ENCODE results near the gene MAN1A1.

Gene MAN1A1

GRCh38 chr6:119179842-119180241 lies 169.7 kb downstream of the MAN1A1 start:
- H3K79me2 ChIP-seq (ENCODE audit: low read length) = no peaks in the 10 kb centered on the region
- no peak overlapping the region for H3K4me3 ChIP-seq (ENCODE audit: low read length)
- no peaks in the 10 kb centered on the region for H3K9me3 ChIP-seq (replicated peaks; ENCODE audit: insufficient read depth, low read length)
- no peak for TF ChIP-seq CTCF (IDR thresholded peaks at IDR 0.05; ENCODE audit: low read length)
- no peak for TF ChIP-seq EZH2 (optimal IDR thresholded peaks at IDR 0.05; ENCODE audit: low read depth, low read length)
- no peak for TF ChIP-seq EZH2phosphoT487 (IDR thresholded peaks at IDR 0.05; ENCODE audit: low read length)
- H3F3A ChIP-seq (ENCODE audit: insufficient read depth, low read length) = no peaks in the 10 kb centered on the region
- peaks cover 11% of the 10 kb centered on the region; the same call in 1 of the 2 replicates for H3K36me3 ChIP-seq (replicated peaks; ENCODE audit: insufficient read depth, low read length)
- H3K27me3 ChIP-seq (replicated peaks; ENCODE audit: insufficient read depth, low read length) = no peaks in the 10 kb centered on the region
- 0 out of 2 replicates have a peak, but pooled peaks cover 4% of the 10 kb centered on the region for H3K4me1 ChIP-seq (ENCODE audit: low read length)
- H3K9me2 ChIP-seq (replicated peaks; ENCODE audit: insufficient read depth, low read length) = no peaks in the 10 kb centered on the region
- H3K4me2 ChIP-seq (ENCODE audit: low read depth, low read length) = no peak overlapping the region
- no peak overlapping the region for H3K9ac ChIP-seq (ENCODE audit: low read length)
- H4K20me1 ChIP-seq (ENCODE audit: insufficient read depth, low read length) = no peaks in the 10 kb centered on the region
- H2AFZ ChIP-seq (ENCODE audit: low read length) = no peak overlapping the region
- H3K27ac ChIP-seq (ENCODE audit: low read length) = no peak overlapping the region
- peak; percentile 40 for DNase-seq

- TF ChIP-seq CTCF (IDR thresholded peaks at IDR 0.05; ENCODE audit: low read length) (no peak), EZH2 (optimal IDR thresholded peaks at IDR 0.05; ENCODE audit: low read depth, low read length) (no peak), EZH2phosphoT487 (IDR thresholded peaks at IDR 0.05; ENCODE audit: low read length) (no peak)
- Histone ChIP-seq H3K9ac (ENCODE audit: low read length) (no peak overlapping the region), H3K27me3 (replicated peaks; ENCODE audit: insufficient read depth, low read length) (no peaks in the 10 kb centered on the region), H3K27ac (ENCODE audit: low read length) (no peak overlapping the region), H3K79me2 (ENCODE audit: low read length) (no peaks in the 10 kb centered on the region), H3K36me3 (replicated peaks; ENCODE audit: insufficient read depth, low read length) (peaks cover 11% of the 10 kb centered on the region; the same call in 1 of the 2 replicates), H3K9me2 (replicated peaks; ENCODE audit: insufficient read depth, low read length) (no peaks in the 10 kb centered on the region), H3F3A (ENCODE audit: insufficient read depth, low read length) (no peaks in the 10 kb centered on the region), H4K20me1 (ENCODE audit: insufficient read depth, low read length) (no peaks in the 10 kb centered on the region), H3K4me3 (ENCODE audit: low read length) (no peak overlapping the region), H3K4me2 (ENCODE audit: low read depth, low read length) (no peak overlapping the region), H3K9me3 (replicated peaks; ENCODE audit: insufficient read depth, low read length) (no peaks in the 10 kb centered on the region), H3K4me1 (ENCODE audit: low read length) (0 out of 2 replicates have a peak, but pooled peaks cover 4% of the 10 kb centered on the region), H2AFZ (ENCODE audit: low read length) (no peak overlapping the region)
- DNase-seq = no peak
Measured at GRCh38 chr6:119179062-119179461, 170.5 kb downstream of the MAN1A1 start.

GRCh38 chr6:119176445-119176844 lies 173.1 kb downstream of the MAN1A1 start:
- Histone ChIP-seq H3K9ac (ENCODE audit: low read length) (no peak overlapping the region), H2AFZ (ENCODE audit: low read length) (no peak overlapping the region), H3K36me3 (replicated peaks; ENCODE audit: insufficient read depth, low read length) (peaks cover 11% of the 10 kb centered on the region; the same call in 1 of the 2 replicates), H4K20me1 (ENCODE audit: insufficient read depth, low read length) (no peaks in the 10 kb centered on the region), H3K9me2 (replicated peaks; ENCODE audit: insufficient read depth, low read length) (no peaks in the 10 kb centered on the region), H3F3A (ENCODE audit: insufficient read depth, low read length) (peaks cover 3% of the 10 kb centered on the region; the same call in 1 of the 2 replicates), H3K4me2 (ENCODE audit: low read depth, low read length) (no peak overlapping the region), H3K9me3 (replicated peaks; ENCODE audit: insufficient read depth, low read length) (no peaks in the 10 kb centered on the region), H3K4me3 (ENCODE audit: low read length) (no peak overlapping the region), H3K27ac (ENCODE audit: low read length) (no peak overlapping the region), H3K4me1 (ENCODE audit: low read length) (0 out of 2 replicates have a peak, but pooled peaks cover 4% of the 10 kb centered on the region), H3K79me2 (ENCODE audit: low read length) (no peaks in the 10 kb centered on the region), H3K27me3 (replicated peaks; ENCODE audit: insufficient read depth, low read length) (no peaks in the 10 kb centered on the region)
- no peak for DNase-seq
- TF ChIP-seq EZH2phosphoT487 (IDR thresholded peaks at IDR 0.05; ENCODE audit: low read length) (no peak), CTCF (IDR thresholded peaks at IDR 0.05; ENCODE audit: low read length) (no peak), EZH2 (optimal IDR thresholded peaks at IDR 0.05; ENCODE audit: low read depth, low read length) (no peak)

Measured in MM.1S (cell line).